MV-4-11 (cell line): ENCODE results near the gene OR8H2.
"Not testable (repeated sequence)": the region's sequence is repeated elsewhere in the genome, so short reads cannot be mapped to it uniquely, and the experiment has no call there.

Experiments
- DNase-seq: peaks from one replicate; lab custom pipeline; 2025; lab: John Stamatoyannopoulos, UW

The OR8H2 gene

GRCh38 chr11:56103210-56103737 is at the start of gene OR8H2:
Gene OR8H2, plus strand, starts transcription at chr11:56103687. Its CDS starts 1,356 bp downstream, at chr11:56105043.
- DNase-seq: no peak

GRCh38 chr11:56056366-56056765 is 47.1 kb upstream of the OR8H2 start:
- not testable (repeated sequence) for DNase-seq

GRCh38 chr11:56057661-56058237 is 45.7 kb upstream of the OR8H2 start:
- not testable (repeated sequence) for DNase-seq

- not testable (repeated sequence) for DNase-seq
These were observed 45.2 kb upstream of the OR8H2 start for GRCh38 chr11:56058260-56058780.

GRCh38 chr11:56066980-56067379 is 36.5 kb upstream of the OR8H2 start:
- DNase-seq: no peak

- DNase-seq: no peak
These were observed 13.8 kb upstream of the OR8H2 start for GRCh38 chr11:56089697-56090096.

- DNase-seq: no peak
These were observed 10.5 kb upstream of the OR8H2 start, which contains the start of gene OR8I2 for GRCh38 chr11:56093008-56093407. Gene OR8I2, plus strand, starts transcription at chr11:56093308. Its CDS starts 0 bp downstream, at chr11:56093308.

- DNase-seq: no peak
These were observed 18.6 kb downstream of the OR8H2 start, which contains the start of gene OR8H3 for GRCh38 chr11:56122073-56122472. Gene OR8H3, plus strand, starts transcription at chr11:56122373. Its CDS starts 0 bp downstream, at chr11:56122373.

- no peak for DNase-seq
These were observed 36.7 kb downstream of the OR8H2 start, which contains the start of gene OR8J3 for GRCh38 chr11:56140151-56140661. Gene OR8J3, minus strand, starts transcription at chr11:56140201. Its CDS starts 2,483 bp downstream, at chr11:56137718.

GRCh38 chr11:56143681-56144080 is 40.2 kb downstream of the OR8H2 start:
- DNase-seq: not testable (repeated sequence)

- no peak for DNase-seq
These were observed 47.9 kb downstream of the OR8H2 start for GRCh38 chr11:56151376-56151775.

GRCh38 chr11:56152333-56152732 is 48.8 kb downstream of the OR8H2 start:
- no peak for DNase-seq
